MM.1S (cell line): Measurements from ENCODE around the gene CDT1.
A peak's percentile ranks its signal among the peaks of the same experiment; 100 is the strongest.

Source experiments
- DNase-seq: peaks from one replicate; pipeline ENCODE4 v3.0.0-alpha.2; 2015
- H2AFZ ChIP-seq: fragments of 300-600 bp; sonication (generic); 2 replicates; pipeline ENCODE4 v1.6.0; 2016; ENCODE audit warnings: antibody characterized with exemption, low read length
- H3F3A ChIP-seq: fragments of 300-600 bp; sonication (generic); 2 replicates; pipeline ENCODE4 v1.6.1; 2016; ENCODE audit warnings: mild to moderate bottlenecking, antibody characterized with exemption, low read length, moderate library complexity, mixed read lengths; ENCODE audit not compliant: insufficient read depth
- H3K27ac ChIP-seq: fragments of 300-600 bp; sonication (generic); 2 replicates; pipeline ENCODE4 v1.5.1; 2016; ENCODE audit warnings: mild to moderate bottlenecking, low read length
- H3K27me3 ChIP-seq: fragments of 300-600 bp; sonication (generic); replicated peaks from 2 replicates; pipeline ENCODE4 v1.6.0; 2016; ENCODE audit warnings: low read length; ENCODE audit not compliant: insufficient read depth
- H3K36me3 ChIP-seq: fragments of 300-600 bp; sonication (generic); replicated peaks from 2 replicates; pipeline ENCODE4 v1.6.1; 2016; ENCODE audit warnings: mild to moderate bottlenecking, low read length, mixed read lengths; ENCODE audit not compliant: insufficient read depth
- H3K4me1 ChIP-seq: fragments of 300-600 bp; sonication (generic); 2 replicates; pipeline ENCODE4 v1.6.1; 2016; ENCODE audit warnings: low read length, mixed read lengths
- H3K4me2 ChIP-seq: fragments of 300-600 bp; sonication (generic); 2 replicates; pipeline ENCODE4 v1.6.0; 2016; ENCODE audit warnings: low read depth, low read length
- H3K4me3 ChIP-seq: fragments of 300-600 bp; sonication (generic); 2 replicates; pipeline ENCODE4 v1.5.1; 2016; ENCODE audit warnings: low read length, mixed read lengths
- H3K79me2 ChIP-seq: fragments of 300-600 bp; sonication (generic); 2 replicates; pipeline ENCODE4 v1.6.1; 2016; ENCODE audit warnings: mixed run types, low read length, mixed read lengths
- H3K9ac ChIP-seq: fragments of 300-600 bp; sonication (generic); 2 replicates; pipeline ENCODE4 v1.6.1; 2016; ENCODE audit warnings: low read length, mixed read lengths
- H3K9me2 ChIP-seq: fragments of 300-600 bp; sonication (generic); replicated peaks from 2 replicates; pipeline ENCODE4 v1.6.1; 2016; ENCODE audit warnings: mild to moderate bottlenecking, low read length, mixed read lengths; ENCODE audit not compliant: insufficient read depth
- H3K9me3 ChIP-seq: fragments of 300-600 bp; sonication (generic); replicated peaks from 2 replicates; pipeline ENCODE4 v1.6.1; 2016; ENCODE audit warnings: mild to moderate bottlenecking, low read length, mixed read lengths; ENCODE audit not compliant: insufficient read depth
- H4K20me1 ChIP-seq: fragments of 300-600 bp; sonication (generic); 2 replicates; pipeline ENCODE4 v1.6.1; 2016; ENCODE audit warnings: mild to moderate bottlenecking, low read length, moderate library complexity, mixed read lengths; ENCODE audit not compliant: insufficient read depth
- CTCF ChIP-seq: fragments of 300-600 bp; sonication (generic); IDR thresholded peaks from 2 replicates; pipeline ENCODE4 v1.5.1; 2016; ENCODE audit warnings: antibody characterized with exemption, low read length, mixed read lengths
- EZH2 ChIP-seq: fragments of 300-600 bp; sonication (generic); optimal IDR thresholded peaks from 2 replicates; pipeline ENCODE3; 2017; ENCODE audit warnings: low read depth, mild to moderate bottlenecking, antibody characterized with exemption, low read length, mixed read lengths
- EZH2phosphoT487 ChIP-seq: fragments of 300-600 bp; sonication (generic); IDR thresholded peaks from 2 replicates; pipeline ENCODE4 v1.6.1; 2018; ENCODE audit warnings: antibody characterized with exemption, low read length

CDT1 gene

GRCh38 chr16:88780142-88781062 is 23.2 kb upstream of the CDT1 start:
- H3K4me1 ChIP-seq = peaks cover 16% of the 10 kb centered on the region; the same call in 1 of the 2 replicates
- peak overlapping the region; percentile 77 for H3K9ac ChIP-seq
- peaks cover 21% of the 10 kb centered on the region for H3F3A ChIP-seq

GRCh38 chr16:88781140-88782077 is 22.2 kb upstream of the CDT1 start:
- peak; percentile 67 for DNase-seq

More at GRCh38 chr16:88780142-88781062, 23.2 kb upstream of the CDT1 start:
- H3K4me2 ChIP-seq = peak overlapping the region; percentile 89; the same call in 1 of the 2 replicates
- H3K79me2 ChIP-seq = peaks cover 93% of the 10 kb centered on the region
- no peaks in the 10 kb centered on the region for H3K9me2 ChIP-seq
- no peak overlapping the region for H2AFZ ChIP-seq
- H4K20me1 ChIP-seq = no peaks in the 10 kb centered on the region
- H3K27me3 ChIP-seq = no peaks in the 10 kb centered on the region
- H3K36me3 ChIP-seq = no peaks in the 10 kb centered on the region
- TF ChIP-seq EZH2 (no peak), EZH2phosphoT487 (no peak), CTCF (no peak)
- H3K9me3 ChIP-seq = no peaks in the 10 kb centered on the region
- H3K27ac ChIP-seq = peak overlapping the region; percentile 88; the same call in 1 of the 2 replicates
- DNase-seq = no peak
- peak overlapping the region; percentile 77 for H3K4me3 ChIP-seq

More at GRCh38 chr16:88781140-88782077, 22.2 kb upstream of the CDT1 start:
- H3K9me2 ChIP-seq = no peaks in the 10 kb centered on the region
- H3K4me1 ChIP-seq = peaks cover 16% of the 10 kb centered on the region; the same call in 1 of the 2 replicates
- TF ChIP-seq EZH2phosphoT487 (no peak), CTCF (no peak)
- no peaks in the 10 kb centered on the region for H3K9me3 ChIP-seq
- peak overlapping the region; percentile 77 for H3K9ac ChIP-seq
- H3K27ac ChIP-seq = peak overlapping the region; percentile 88
- H3F3A ChIP-seq = peaks cover 21% of the 10 kb centered on the region
- no peaks in the 10 kb centered on the region for H4K20me1 ChIP-seq
- no peaks in the 10 kb centered on the region for H3K27me3 ChIP-seq
- H3K79me2 ChIP-seq = peaks cover 83% of the 10 kb centered on the region
- H3K4me2 ChIP-seq = peak overlapping the region; percentile 89
- no peaks in the 10 kb centered on the region for H3K36me3 ChIP-seq
- no peak overlapping the region for H2AFZ ChIP-seq
- H3K4me3 ChIP-seq = peak overlapping the region; percentile 77
